Measurements from ENCODE around the gene ADSS2. TPM values are rescaled to one million over a fixed set of nuclear protein-coding genes. Genes with fewer than 3 reads are reported as not detected.

ADSS2 gene
- total RNA-seq, 1 donor from 2014 or later, result 38.3 TPM

- no peak for DNase-seq (ENCODE audit: low spot score in 2 of 2)
- no peaks in the 10 kb centered on the region for H3K4me1 ChIP-seq
- no peaks in the 10 kb centered on the region for H3K27me3 ChIP-seq
- H3K4me3 ChIP-seq, result no peak overlapping the region
- no peak for TF ChIP-seq CTCF (IDR thresholded peaks at IDR 0.05)
- no peaks in the 10 kb centered on the region for H3K9me3 ChIP-seq
- no peak overlapping the region for H3K27ac ChIP-seq
- H3K36me3 ChIP-seq, result peaks cover 64 to 85% of the 10 kb centered on the region in 2 donors
- intact Hi-C loops (cut with DNase I), result no loop called here
Observed at GRCh38 chr1:244419024-244419423, 32.7 kb downstream of the ADSS2 start.

GRCh38 chr1:244414543-244414942 lies 37.2 kb downstream of the ADSS2 start:
- no peak for TF ChIP-seq CTCF (IDR thresholded peaks at IDR 0.05)
- H3K36me3 ChIP-seq, result peaks cover 68 to 98% of the 10 kb centered on the region in 2 donors

GRCh38 chr1:244413736-244414135 lies 38.0 kb downstream of the ADSS2 start:
- Histone ChIP-seq H3K9me3 (no peaks in the 10 kb centered on the region), H3K36me3 (peaks cover 61 to 95% of the 10 kb centered on the region in 2 donors), H3K4me1 (no peaks in the 10 kb centered on the region), H3K27ac (no peak overlapping the region), H3K4me3 (no peak overlapping the region), H3K27me3 (no peaks in the 10 kb centered on the region)
- intact Hi-C loops (cut with DNase I), result no loop called here
- no peak for TF ChIP-seq CTCF (IDR thresholded peaks at IDR 0.05)
- no peak for DNase-seq (ENCODE audit: low spot score in 2 of 2)

More at GRCh38 chr1:244414543-244414942, 37.2 kb downstream of the ADSS2 start:
- Histone ChIP-seq H3K9me3 (no peaks in the 10 kb centered on the region), H3K27me3 (no peaks in the 10 kb centered on the region), H3K4me1 (no peaks in the 10 kb centered on the region), H3K4me3 (no peak overlapping the region), H3K27ac (no peak overlapping the region)
- intact Hi-C loops (cut with DNase I), result no loop called here
- no peak for DNase-seq (ENCODE audit: low spot score in 2 of 2)

GRCh38 chr1:244412176-244412575 lies 39.5 kb downstream of the ADSS2 start:
- no peaks in the 10 kb centered on the region for H3K4me1 ChIP-seq
- H3K27ac ChIP-seq, result no peak overlapping the region
- no peak for DNase-seq (ENCODE audit: low spot score in 2 of 2)
- TF ChIP-seq CTCF (IDR thresholded peaks at IDR 0.05), result no peak
- peaks cover 53 to 87% of the 10 kb centered on the region in 2 donors for H3K36me3 ChIP-seq
- no peaks in the 10 kb centered on the region for H3K9me3 ChIP-seq
- intact Hi-C loops (cut with DNase I), result no loop called here
- no peak overlapping the region for H3K4me3 ChIP-seq
- no peaks in the 10 kb centered on the region for H3K27me3 ChIP-seq

- Histone ChIP-seq H3K9me3 (no peaks in the 10 kb centered on the region), H3K27ac (no peak overlapping the region), H3K4me3 (no peak overlapping the region), H3K27me3 (no peaks in the 10 kb centered on the region), H3K36me3 (peaks cover 33 to 74% of the 10 kb centered on the region in 2 donors), H3K4me1 (no peaks in the 10 kb centered on the region)
- no peak for DNase-seq (ENCODE audit: low spot score in 2 of 2)
- no peak for TF ChIP-seq CTCF (IDR thresholded peaks at IDR 0.05)
- intact Hi-C loops (cut with DNase I), result no loop called here
Observed at GRCh38 chr1:244409701-244410100, 42.0 kb downstream of the ADSS2 start.

GRCh38 chr1:244406337-244406736 lies 45.4 kb downstream of the ADSS2 start:
- Histone ChIP-seq H3K27me3 (no peaks in the 10 kb centered on the region), H3K27ac (no peak overlapping the region), H3K4me3 (no peak overlapping the region), H3K36me3 (peaks cover 23 to 70% of the 10 kb centered on the region in 2 donors), H3K4me1 (no peaks in the 10 kb centered on the region), H3K9me3 (peaks cover under 1 to 17% of the 10 kb centered on the region in 2 donors)
- no peak for TF ChIP-seq CTCF (IDR thresholded peaks at IDR 0.05)
- intact Hi-C loops (cut with DNase I), result no loop called here
- DNase-seq (ENCODE audit: low spot score in 2 of 2), result no peak
